Sigmoid colon (tissue), 7 donors: ENCODE results near the gene FGD5. TPM values are rescaled to one million over a fixed set of nuclear protein-coding genes. Genes with fewer than 3 reads are reported as not detected.

Experiments used
- DNase-seq: peaks from one replicate; pipeline ENCODE4 v3.0.0-alpha.2; 2019
- H3K27ac ChIP-seq, 4 donors: fragments of 200-600 bp; sonication (generic); one replicate each; pipeline ENCODE4 v1.5.1; 2016 to 2019; ENCODE audit warnings: mild to moderate bottlenecking in 1 of 4
- H3K27me3 ChIP-seq, 3 donors: fragments of 200-600 bp; sonication (generic); one replicate each; pipeline ENCODE4 v1.5.1; 2019; ENCODE audit warnings: mild to moderate bottlenecking in 1 of 3
- H3K36me3 ChIP-seq, 4 donors: fragments of 200-600 bp; sonication (generic); one replicate each; pipeline ENCODE4 v1.5.1; 2016 to 2019
- H3K4me1 ChIP-seq, 4 donors: fragments of 200-600 bp; sonication (generic); one replicate each; pipeline ENCODE4 v1.5.1; 2017 to 2019
- H3K4me3 ChIP-seq, 4 donors: fragments of 200-600 bp; sonication (generic); one replicate each; pipeline ENCODE4 v1.5.1; 2017 to 2019; ENCODE audit warnings: mild to moderate bottlenecking in 2 of 4, moderate library complexity in 1 of 4
- H3K9me3 ChIP-seq, 4 donors: fragments of 200-600 bp in 3 of 4; sonication (generic) in 3 of 4; one replicate each; pipeline versions ENCODE4 v1.5.1 to v1.6.1; 2013 to 2019
- CTCF ChIP-seq, 4 experiments: fragments of 450-650 bp in 3 of 4; fragments of 200-600 bp in 1 of 4; IDR thresholded peaks; one replicate each; pipeline ENCODE4 v1.5.1; 2016 to 2019; ENCODE audit warnings: antibody characterized with exemption in 4 of 4, mild to moderate bottlenecking in 3 of 4, moderate library complexity in 2 of 4
- EP300 ChIP-seq, 4 donors: sonication (generic); formaldehyde crosslinking; IDR thresholded peaks; one replicate each; pipeline ENCODE4 v1.6.1; 2017; ENCODE audit warnings: antibody characterized with exemption in 4 of 4
- POLR2A ChIP-seq, 2 donors: fragments of 450-650 bp; IDR thresholded peaks; one replicate each; pipeline ENCODE4 v1.6.1; 2016; ENCODE audit warnings: antibody characterized with exemption in 2 of 2, mild to moderate bottlenecking in 2 of 2, moderate library complexity in 2 of 2
- POLR2AphosphoS5 ChIP-seq, 4 donors: sonication (generic); formaldehyde crosslinking; IDR thresholded peaks; one replicate each; pipeline ENCODE4 v1.6.1; 2017; ENCODE audit warnings: antibody characterized with exemption in 4 of 4
- WGBS, 2 donors: extraction: QIAGEN DNeasy Blood & Tissue Kit; methylation state at CpG; one replicate each; pipeline ENCODE4 v1.1.7; 2013; 5-methylcytosine and 5-hydroxymethylcytosine counted together
- intact Hi-C: fragments of 100-400 bp; cut with DNase I; formaldehyde crosslinking; loops from one replicate; pipeline ENCODE4 v1.15.1; 2023
- polyA plus RNA-seq, 3 donors: library from polyadenylated mRNA; stranded (reverse); fragments of 200-250 nt; gene quantifications; one replicate each; pipeline ENCODE4 v1.2.3, GENCODE V29; 2013
- total RNA-seq, 4 donors: library from RNA; depleted of rRNA; stranded (reverse); fragments of >200 nt; gene quantifications; one replicate each; pipeline ENCODE4 v1.1.0, GENCODE V29; 2016
- donor health status: healthy with polysubstance abuse.
- donor health status: Bipolar disorder and iron deficiency.
- donor health status: healthy.

FGD5 gene
- total and polyA plus RNA-seq, 7 donors, result 2.1 to 18.6 (median 6.4) TPM

DNA sequence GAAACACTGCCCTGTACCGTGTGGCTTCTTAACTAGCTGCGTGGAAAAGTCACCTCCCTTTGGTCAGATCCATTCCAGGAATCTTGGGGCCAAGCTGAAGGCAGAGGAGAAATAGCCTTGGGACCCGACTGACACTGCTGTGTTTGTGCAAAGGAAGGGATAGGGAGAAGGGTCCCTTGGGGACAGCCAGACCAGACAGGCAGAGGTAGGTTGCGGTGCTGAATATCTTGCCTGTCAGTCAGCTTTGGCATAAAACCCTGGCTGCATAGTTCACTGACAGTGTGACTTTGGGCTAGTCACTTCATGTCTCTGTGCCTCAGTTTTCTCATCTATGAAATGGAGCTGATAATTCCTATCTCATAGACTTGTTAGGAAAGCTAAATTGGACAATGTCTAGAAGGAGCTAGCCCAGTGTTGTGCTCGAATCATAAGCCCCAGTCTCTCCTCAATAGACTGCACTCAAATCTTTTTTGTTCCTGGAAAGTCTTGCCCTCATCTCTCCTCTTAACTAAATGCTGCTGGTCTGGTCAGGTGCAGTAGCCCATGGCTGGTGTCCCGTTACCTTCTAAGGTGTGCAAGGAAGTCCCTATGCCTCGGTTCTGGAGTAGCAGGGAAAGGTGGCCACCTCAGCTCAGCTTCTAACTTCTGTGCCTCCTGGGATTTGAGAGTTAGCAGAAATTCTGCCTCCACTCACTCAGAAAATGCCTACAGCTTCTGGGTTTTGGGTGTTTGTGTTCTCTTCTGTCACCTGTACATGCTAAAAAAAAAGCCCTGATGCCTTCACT is 25.8 kb downstream of the FGD5 start:
- no peaks in the 10 kb centered on the region for H3K9me3 ChIP-seq
- no peak overlapping the region for H3K4me3 ChIP-seq
- H3K4me1 ChIP-seq, result peaks cover 0 to 5% (median 5%) of the 10 kb centered on the region in 4 donors
- TF ChIP-seq POLR2AphosphoS5 (IDR thresholded peaks at IDR 0.05) (no peak), EP300 (IDR thresholded peaks at IDR 0.05) (no peak), POLR2A (IDR thresholded peaks at IDR 0.05) (no peak), CTCF (IDR thresholded peaks at IDR 0.05) (no peak)
- H3K27ac ChIP-seq, result no peak overlapping the region
- intact Hi-C loops, result no loop called here
- peak; percentile 52 for DNase-seq
- no peaks in the 10 kb centered on the region for H3K36me3 ChIP-seq
- 74 to 86% methylated on average over 7 of the region's 7 CpGs for WGBS, 2 donors
- peaks cover 0 to 3% (median 0%) of the 10 kb centered on the region in 3 donors for H3K27me3 ChIP-seq

- 58 to 60% methylated on average over 3 of the region's 3 CpGs for whole genome bisulfite sequencing, 2 donors
- Histone ChIP-seq H3K36me3 (no peaks in the 10 kb centered on the region), H3K4me1 (peaks cover 0 to 5% (median 5%) of the 10 kb centered on the region in 4 donors), H3K27ac (no peak overlapping the region), H3K27me3 (peaks cover 0 to 3% (median 0%) of the 10 kb centered on the region in 3 donors), H3K9me3 (no peaks in the 10 kb centered on the region), H3K4me3 (no peak overlapping the region)
- TF ChIP-seq EP300 (IDR thresholded peaks at IDR 0.05) (no peak), POLR2AphosphoS5 (IDR thresholded peaks at IDR 0.05) (no peak), CTCF (IDR thresholded peaks at IDR 0.05) (no peak), POLR2A (IDR thresholded peaks at IDR 0.05) (no peak)
- intact Hi-C loops, result no loop called here
- DNase-seq, result peak; percentile 9
These were observed 26.4 kb downstream of the FGD5 start for GRCh38 chr3:14845180-14845579.

DNA sequence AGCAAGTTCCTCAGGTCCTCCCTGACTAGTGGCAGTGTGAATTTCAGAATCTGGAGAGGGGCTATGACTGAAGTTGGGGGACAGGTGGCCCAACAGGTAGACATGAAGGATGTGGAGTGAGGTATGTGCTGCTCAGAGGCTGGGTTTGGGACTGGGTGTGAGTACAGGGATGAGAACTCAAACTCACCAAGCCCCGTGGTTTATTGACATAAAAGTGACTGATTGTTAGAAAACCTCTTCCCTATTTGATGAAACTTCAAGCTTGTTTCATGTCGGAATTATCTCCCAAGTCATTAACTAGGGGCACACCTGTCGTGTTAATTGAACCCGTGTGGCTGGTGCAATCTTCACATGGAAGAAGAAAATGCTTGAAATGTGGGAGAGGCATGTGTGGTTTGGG is 27.1 kb downstream of the FGD5 start:
- Histone ChIP-seq H3K4me1 (peaks cover 0 to 5% (median 5%) of the 10 kb centered on the region in 4 donors), H3K27me3 (peaks cover 0 to 3% (median 0%) of the 10 kb centered on the region in 3 donors), H3K4me3 (no peak overlapping the region), H3K9me3 (no peaks in the 10 kb centered on the region), H3K27ac (no peak overlapping the region), H3K36me3 (no peaks in the 10 kb centered on the region)
- no peak for TF ChIP-seq POLR2A (IDR thresholded peaks at IDR 0.05)
- TF ChIP-seq CTCF (IDR thresholded peaks at IDR 0.05), result no peak
- no peak for TF ChIP-seq EP300 (IDR thresholded peaks at IDR 0.05)
- TF ChIP-seq POLR2AphosphoS5 (IDR thresholded peaks at IDR 0.05), result no peak
- 15 to 58% methylated on average over 4 of the region's 4 CpGs for WGBS, 2 donors
- DNase-seq, result no peak
- intact Hi-C loops, result no loop called here

DNA sequence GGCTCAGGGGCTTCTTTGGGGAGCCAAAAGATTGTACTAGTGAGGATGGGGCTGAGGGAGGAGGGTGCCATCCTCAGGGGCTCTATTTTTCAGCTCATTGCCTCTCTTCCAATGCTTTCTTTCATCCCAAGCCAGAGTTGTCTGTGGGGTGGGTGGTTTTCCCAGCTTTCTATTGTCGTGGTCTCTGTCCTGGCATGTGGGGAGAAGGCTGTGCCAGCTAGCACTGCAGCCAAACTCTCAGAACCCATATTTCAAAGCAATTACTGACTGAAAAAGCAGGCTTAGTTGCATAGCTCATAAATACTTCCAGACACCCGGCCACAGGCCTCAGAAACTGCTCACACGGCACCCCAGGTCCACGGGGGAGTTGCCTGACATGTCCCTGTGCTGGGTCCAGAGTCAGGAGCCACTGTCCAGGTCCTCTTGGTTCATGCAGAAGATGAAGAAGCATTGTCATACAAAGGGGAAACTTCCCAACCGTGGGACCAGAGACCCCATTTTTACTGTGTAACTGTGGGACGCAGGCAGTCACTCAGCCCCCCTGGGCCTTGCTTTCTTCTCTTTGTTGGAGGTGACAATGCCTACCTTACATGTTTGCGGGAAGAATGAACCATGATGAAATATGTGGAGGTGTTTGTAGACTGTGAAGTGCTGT is 27.6 kb downstream of the FGD5 start:
- Histone ChIP-seq H3K27ac (no peak overlapping the region), H3K4me3 (no peak overlapping the region), H3K4me1 (peaks cover 0 to 5% (median 5%) of the 10 kb centered on the region in 4 donors), H3K27me3 (peaks cover 0 to 3% (median 0%) of the 10 kb centered on the region in 3 donors), H3K36me3 (no peaks in the 10 kb centered on the region), H3K9me3 (no peaks in the 10 kb centered on the region)
- TF ChIP-seq POLR2A (IDR thresholded peaks at IDR 0.05) (no peak), POLR2AphosphoS5 (IDR thresholded peaks at IDR 0.05) (no peak), CTCF (IDR thresholded peaks at IDR 0.05) (no peak), EP300 (IDR thresholded peaks at IDR 0.05) (no peak)
- peak; percentile 43 for DNase-seq
- intact Hi-C loops, result no loop called here
- 64 to 68% methylated on average over 7 of the region's 7 CpGs for WGBS, 2 donors
